SK-N-SH treated with all-trans-retinoic acid at 6 μM for 48 hours (cell line): ENCODE measurements around the gene GPHN.

Source experiments
- ATAC-seq: fragments of 200-7000 bp; cut with Tn5 transposase; 3 replicates; pipeline ENCODE4 v1.9.1; 2020; ENCODE audit warnings: mild to moderate bottlenecking, moderate library complexity
- ARNTL ChIP-seq: fragments of 450-650 bp; formaldehyde crosslinking; IDR thresholded peaks from 2 replicates; pipeline ENCODE4 v1.5.0; 2020; ENCODE audit warnings: low read depth, mild to moderate bottlenecking, moderate library complexity, borderline replicate concordance
- CSRNP3 ChIP-seq: fragments of 250-450 bp; sonication (Bioruptor Pico); IDR thresholded peaks from 2 replicates; pipeline ENCODE4 v1.5.1; 2021; ENCODE audit warnings: mild to moderate bottlenecking, moderate library complexity
- GLIS3 ChIP-seq: fragments of 250-450 bp; sonication (Bioruptor Pico); IDR thresholded peaks from 2 replicates; pipeline ENCODE4 v1.5.0; 2020; ENCODE audit warnings: mild to moderate bottlenecking, moderate library complexity
- ISL1 ChIP-seq: fragments of 250-450 bp; sonication (Bioruptor Pico); IDR thresholded peaks from 2 replicates; pipeline ENCODE4 v2.1.2; 2022; ENCODE audit warnings: mild to moderate bottlenecking, moderate library complexity
- OSR1 ChIP-seq: fragments of 250-450 bp; sonication (Bioruptor Pico); IDR thresholded peaks from 2 replicates; pipeline ENCODE4 v1.8.0; 2022; ENCODE audit warnings: moderate library complexity, mild to moderate bottlenecking, inconsistent platforms
- PATZ1 ChIP-seq: fragments of 250-450 bp; sonication (Bioruptor Pico); IDR thresholded peaks from 2 replicates; pipeline ENCODE4 v1.8.0; 2020; ENCODE audit warnings: mild to moderate bottlenecking, moderate library complexity, borderline replicate concordance
- POU6F1 ChIP-seq: fragments of 250-450 bp; sonication (Bioruptor Pico); IDR thresholded peaks from 2 replicates; pipeline ENCODE4 v1.8.0; 2021; ENCODE audit warnings: low read depth, mild to moderate bottlenecking, moderate library complexity, borderline replicate concordance
- PPARA ChIP-seq: fragments of 250-450 bp; sonication (Bioruptor Pico); IDR thresholded peaks from 2 replicates; pipeline ENCODE4 v1.5.0; 2020; ENCODE audit warnings: mild to moderate bottlenecking, borderline replicate concordance
- RARB ChIP-seq: fragments of 250-450 bp; sonication (Bioruptor Pico); IDR thresholded peaks from 2 replicates; pipeline ENCODE4 v1.8.0; 2021; ENCODE audit warnings: mild to moderate bottlenecking, moderate library complexity
- SNAI2 ChIP-seq: fragments of 250-450 bp; sonication (Bioruptor Pico); IDR thresholded peaks from 2 replicates; pipeline ENCODE4 v1.5.0; 2020; ENCODE audit warnings: mild to moderate bottlenecking, moderate library complexity
- TOX ChIP-seq: fragments of 250-450 bp; sonication (Bioruptor Pico); IDR thresholded peaks from 2 replicates; pipeline ENCODE4 v1.8.0; 2021; ENCODE audit warnings: mild to moderate bottlenecking, moderate library complexity, borderline replicate concordance
- TSHZ2 ChIP-seq: fragments of 250-450 bp; sonication (Bioruptor Pico); IDR thresholded peaks from 2 replicates; pipeline ENCODE4 v1.5.0; 2020; ENCODE audit warnings: mild to moderate bottlenecking, moderate library complexity
- ZC3H10 ChIP-seq: fragments of 250-450 bp; sonication (Bioruptor Pico); IDR thresholded peaks from 2 replicates; pipeline ENCODE4 v1.5.1; 2021; ENCODE audit warnings: mild to moderate bottlenecking, moderate library complexity
- ZNF565 ChIP-seq: fragments of 450-650 bp; formaldehyde crosslinking; conservative IDR thresholded peaks from 2 replicates; pipeline ENCODE4 v1.5.0; 2020; ENCODE audit warnings: low read depth, mild to moderate bottlenecking, moderate library complexity
- ZNF70 ChIP-seq: fragments of 450-650 bp; formaldehyde crosslinking; IDR thresholded peaks from 2 replicates; pipeline ENCODE4 v1.5.0; 2020; ENCODE audit warnings: mild to moderate bottlenecking, moderate library complexity

Gene GPHN

GRCh38 chr14:66944872-66945271 lies 436.9 kb downstream of the GPHN start:
- ATAC-seq, result no peak
- no peak for TF ChIP-seq ISL1 (CRISPR knock-in tag)
- TF ChIP-seq GLIS3 (CRISPR knock-in tag), result no peak
- TF ChIP-seq CSRNP3, result no peak
- TF ChIP-seq PATZ1 (CRISPR knock-in tag), result no peak
- TF ChIP-seq POU6F1 (CRISPR knock-in tag), result no peak
- no peak for TF ChIP-seq ZNF70 (CRISPR knock-in tag)
- TF ChIP-seq SNAI2 (CRISPR knock-in tag), result no peak

- no peak for TF ChIP-seq GLIS3 (CRISPR knock-in tag)
- TF ChIP-seq POU6F1 (CRISPR knock-in tag), result no peak
- no peak for TF ChIP-seq TSHZ2 (CRISPR knock-in tag)
- TF ChIP-seq PPARA (CRISPR knock-in tag), result no peak
- TF ChIP-seq PATZ1 (CRISPR knock-in tag), result no peak
- TF ChIP-seq CSRNP3, result no peak
- TF ChIP-seq OSR1 (CRISPR knock-in tag), result no peak
- no peak for TF ChIP-seq TOX (CRISPR knock-in tag)
- TF ChIP-seq ISL1 (CRISPR knock-in tag), result no peak
- no peak for TF ChIP-seq ZNF70 (CRISPR knock-in tag)
- no peak for ATAC-seq
These were observed 447.2 kb downstream of the GPHN start for GRCh38 chr14:66955159-66955558.

- no peak for ATAC-seq
- TF ChIP-seq ZC3H10 (CRISPR knock-in tag), result no peak
- no peak for TF ChIP-seq ARNTL (CRISPR knock-in tag)
- TF ChIP-seq PPARA (CRISPR knock-in tag), result no peak
- no peak for TF ChIP-seq RARB (CRISPR knock-in tag)
- no peak for TF ChIP-seq ISL1 (CRISPR knock-in tag)
- TF ChIP-seq CSRNP3, result no peak
- TF ChIP-seq ZNF565 (CRISPR knock-in tag), result no peak
- no peak for TF ChIP-seq OSR1 (CRISPR knock-in tag)
- no peak for TF ChIP-seq GLIS3 (CRISPR knock-in tag)
- no peak for TF ChIP-seq TSHZ2 (CRISPR knock-in tag)
These were observed 451.6 kb downstream of the GPHN start for GRCh38 chr14:66959437-66960050.
